Stimulated activated naive B cell treated with anti-CD40 and anti-IgM and Interleukin-4, amounts not matched to agents 10 μg/mL and 1 μg/mL and 100 μg/mL, for 72 hours (primary cell): ENCODE data around the gene PPOX.

ENCODE experiments used
- ATAC-seq, 2 donors: fragments of 150-1000 bp; cut with Tn5 transposase; replicated peaks; 2 replicates each; pipeline ENCODE4 v1.10.0; 2021; ENCODE audit warnings: moderate library complexity in 1 of 2
- DNase-seq: peaks from one replicate; pipeline ENCODE4 v3.0.0; 2021
- H3K27ac Mint-ChIP-seq: one replicate; pipeline ENCODE4 v1.8.0; 2022; ENCODE audit warnings: mild to moderate bottlenecking, mixed read lengths
- H3K27me3 Mint-ChIP-seq, 2 donors: one replicate each; pipeline ENCODE4 v1.8.0; 2022; ENCODE audit warnings: mixed read lengths in 2 of 2
- H3K36me3 Mint-ChIP-seq, 2 donors: one replicate each; pipeline ENCODE4 v1.8.0; 2022; ENCODE audit warnings: mixed read lengths in 2 of 2, mild to moderate bottlenecking in 1 of 2
- H3K4me1 Mint-ChIP-seq, 2 donors: one replicate each; pipeline ENCODE4 v1.8.0; 2022; ENCODE audit warnings: mixed read lengths in 2 of 2, mild to moderate bottlenecking in 1 of 2
- H3K4me3 Mint-ChIP-seq, 2 donors: one replicate each; pipeline ENCODE4 v1.8.0; 2022; ENCODE audit warnings: mild to moderate bottlenecking in 2 of 2, mixed read lengths in 2 of 2, moderate library complexity in 1 of 2
- H3K9me3 Mint-ChIP-seq, 2 donors: one replicate each; pipeline ENCODE4 v1.8.0; 2022; ENCODE audit warnings: mixed read lengths in 2 of 2, mild to moderate bottlenecking in 1 of 2

Gene PPOX

DNA sequence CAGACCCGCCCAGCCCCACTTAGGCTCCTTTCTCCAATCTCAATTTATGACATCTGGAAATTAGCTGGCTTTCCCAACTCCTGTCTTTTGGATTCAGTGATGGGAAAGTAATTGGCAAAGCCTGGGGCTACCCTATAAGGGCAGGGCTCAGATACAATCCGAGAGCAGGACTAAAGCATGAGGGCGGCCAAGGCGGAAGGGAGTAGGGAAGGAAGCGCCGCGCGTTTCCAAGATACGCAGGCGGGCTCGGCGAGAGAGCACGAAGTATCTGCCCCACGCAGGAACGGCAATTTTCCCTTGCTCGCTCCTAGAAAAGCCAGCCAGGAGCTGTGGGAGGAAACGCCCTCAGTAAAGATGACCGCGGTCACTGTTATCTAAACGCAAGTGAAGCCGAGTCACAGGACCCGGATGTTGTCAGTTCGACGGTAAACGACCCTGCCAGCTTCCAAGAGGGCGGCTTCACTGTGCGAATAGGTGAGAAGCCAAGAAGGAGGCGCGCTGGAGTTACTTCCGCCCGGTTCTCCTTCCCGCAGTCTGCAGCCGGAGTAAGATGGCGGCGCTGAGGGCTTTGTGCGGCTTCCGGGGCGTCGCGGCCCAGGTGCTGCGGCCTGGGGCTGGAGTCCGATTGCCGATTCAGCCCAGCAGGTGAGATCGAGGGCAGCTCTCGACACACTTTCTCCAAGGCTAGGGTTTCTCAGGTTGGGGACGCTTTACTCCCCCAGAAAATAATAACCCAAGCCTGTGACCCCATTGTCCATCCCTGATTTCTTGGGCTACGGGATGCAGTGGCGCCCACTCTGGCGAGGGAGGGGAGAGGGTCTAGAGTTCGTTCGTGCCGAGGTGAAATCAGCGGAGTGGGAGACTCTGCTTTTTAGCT is 35.8 kb downstream of the PPOX start, which contains the start of gene NDUFS2:
Gene NDUFS2, plus strand, starts transcription at position 532 of the 877 bp plus-strand sequence. Its CDS starts 19 bp downstream, at position 551.
- Mint-ChIP-seq H3K36me3 (peaks cover 17 to 26% of the 10 kb centered on the region in 2 donors), H3K9me3 (no peaks in the 10 kb centered on the region), H3K27me3 (no peaks in the 10 kb centered on the region), H3K27ac (peak within 1 kb of the TSS; percentile 97), H3K4me3 (peak within 1 kb of the TSS; percentile 92 to 94), H3K4me1 (peaks cover 26 to 35% of the 10 kb centered on the region in 2 donors)
- ATAC-seq (peak; percentile 99 to 100), DNase-seq (peak; percentile 94)

DNA sequence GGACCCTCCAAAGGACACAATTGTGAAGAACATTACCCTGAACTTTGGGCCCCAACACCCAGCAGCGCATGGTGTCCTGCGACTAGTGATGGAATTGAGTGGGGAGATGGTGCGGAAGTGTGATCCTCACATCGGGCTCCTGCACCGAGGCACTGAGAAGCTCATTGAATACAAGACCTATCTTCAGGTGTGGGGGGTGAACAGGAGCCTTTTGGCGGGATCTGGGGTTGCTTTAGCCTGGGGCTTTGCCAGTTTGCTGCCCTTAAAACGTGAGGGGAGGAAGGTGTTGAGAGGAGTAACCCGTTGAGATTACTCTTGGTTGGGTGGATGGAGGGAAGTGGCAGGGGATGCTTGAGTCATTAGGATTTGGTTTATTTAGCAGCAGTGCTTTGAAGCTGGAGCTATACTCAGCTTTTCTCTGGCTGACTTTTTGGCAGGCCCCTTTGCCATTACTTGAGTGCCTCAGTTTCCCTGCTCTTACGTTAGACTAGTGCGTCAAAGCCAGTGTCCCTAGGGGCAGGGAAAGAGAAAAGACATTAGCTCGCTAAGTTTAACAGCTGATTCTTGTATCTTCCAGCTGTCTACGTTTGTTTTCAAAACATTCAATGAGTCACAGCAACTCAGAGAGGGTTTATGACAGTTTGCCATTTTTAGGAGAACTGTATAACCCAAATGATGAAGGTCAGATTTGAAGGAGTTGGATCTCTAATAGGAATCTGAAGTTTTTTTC is 40.4 kb downstream of the PPOX start:
- Mint-ChIP-seq H3K36me3 (peaks cover 43 to 54% of the 10 kb centered on the region in 2 donors), H3K4me1 (peaks cover 24 to 30% of the 10 kb centered on the region in 2 donors), H3K27ac (no peak overlapping the region)

DNA sequence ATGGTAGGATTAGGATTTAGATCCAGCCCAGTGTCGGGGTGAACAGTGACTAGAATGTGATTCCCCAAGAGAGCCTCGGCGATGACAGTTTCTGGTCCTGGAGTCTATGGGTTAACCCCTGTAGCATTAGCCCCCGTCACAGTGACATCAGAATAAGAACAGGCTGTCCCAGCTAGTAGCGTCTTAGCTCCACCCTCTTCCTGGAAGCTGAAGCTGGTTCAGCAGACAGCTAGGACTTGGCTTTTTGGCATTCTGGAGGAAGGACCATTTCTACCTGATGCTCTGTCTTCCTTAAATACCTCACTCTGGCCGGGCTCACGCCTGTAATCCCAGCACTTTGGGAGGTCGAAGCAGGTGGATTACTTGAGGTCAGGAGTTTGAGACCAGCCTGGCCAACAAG is 40.9 kb downstream of the PPOX start:
- H3K9me3 Mint-ChIP-seq, result no peaks in the 10 kb centered on the region
- H3K36me3 Mint-ChIP-seq, result peaks cover 48 to 60% of the 10 kb centered on the region in 2 donors
- H3K4me3 Mint-ChIP-seq, result no peak overlapping the region
- peaks cover 22 to 26% of the 10 kb centered on the region in 2 donors for H3K4me1 Mint-ChIP-seq
- H3K27ac Mint-ChIP-seq, result no peak overlapping the region
- no peak for DNase-seq
- ATAC-seq, result no peak
- H3K27me3 Mint-ChIP-seq, result no peaks in the 10 kb centered on the region

More for the DNA sequence above, 40.4 kb downstream of the PPOX start:
- ATAC-seq (no peak), DNase-seq (no peak)
- no peaks in the 10 kb centered on the region for H3K27me3 Mint-ChIP-seq
- H3K4me3 Mint-ChIP-seq, result no peak overlapping the region
- no peaks in the 10 kb centered on the region for H3K9me3 Mint-ChIP-seq

DNA sequence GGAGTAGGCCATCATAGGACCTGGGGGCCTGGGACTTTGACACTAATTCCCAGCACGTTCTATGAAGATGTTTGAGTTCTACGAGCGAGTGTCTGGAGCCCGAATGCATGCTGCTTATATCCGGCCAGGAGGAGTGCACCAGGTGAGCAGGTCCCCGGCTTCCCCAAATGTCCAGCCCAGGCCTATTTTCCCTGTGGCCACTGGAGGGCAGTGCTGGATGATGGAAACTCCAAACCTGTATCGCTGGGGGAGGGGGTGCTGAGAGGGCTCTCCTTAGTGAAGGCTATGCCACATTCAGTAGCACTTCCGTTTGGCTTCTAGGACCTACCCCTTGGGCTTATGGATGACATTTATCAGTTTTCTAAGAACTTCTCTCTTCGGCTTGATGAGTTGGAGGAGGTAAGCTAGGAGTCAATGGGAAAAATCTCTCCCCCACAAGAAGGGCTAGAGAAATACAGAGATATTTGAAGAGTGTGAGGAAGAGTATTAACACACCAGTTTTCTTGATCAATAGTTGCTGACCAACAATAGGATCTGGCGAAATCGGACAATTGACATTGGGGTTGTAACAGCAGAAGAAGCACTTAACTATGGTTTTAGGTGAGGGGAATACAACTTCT is 43.7 kb downstream of the PPOX start:
- Mint-ChIP-seq H3K27me3 (peaks cover under 1 to 1% of the 10 kb centered on the region in 2 donors), H3K36me3 (peaks cover 63 to 74% of the 10 kb centered on the region in 2 donors), H3K4me3 (no peak overlapping the region), H3K27ac (no peak overlapping the region), H3K4me1 (peaks cover 16 to 25% of the 10 kb centered on the region in 2 donors), H3K9me3 (no peaks in the 10 kb centered on the region)
- peak; percentile 65 for DNase-seq
- ATAC-seq, result peak; percentile 91 to 97

DNA sequence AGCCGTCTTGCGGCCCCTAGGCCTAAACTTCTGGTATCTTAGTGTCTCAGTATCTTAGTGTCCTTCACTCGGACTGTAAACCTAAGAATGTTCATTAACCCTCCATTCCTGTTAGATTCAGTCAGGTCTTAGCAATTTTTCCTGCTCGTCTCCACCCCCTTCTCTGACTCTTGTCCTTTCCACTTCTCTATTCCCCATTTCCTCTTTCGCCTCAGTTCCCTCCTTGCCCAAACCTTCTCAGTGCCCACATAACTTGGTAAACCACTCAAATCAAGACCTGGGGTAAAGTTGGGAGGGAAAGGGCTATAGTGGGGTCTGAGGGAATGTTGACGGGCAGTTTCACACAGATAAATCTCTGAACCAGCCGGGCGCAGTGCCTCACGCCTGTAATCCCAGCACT is 48.1 kb downstream of the PPOX start:
- H3K9me3 Mint-ChIP-seq, result no peaks in the 10 kb centered on the region
- no peak overlapping the region for H3K4me3 Mint-ChIP-seq
- ATAC-seq, result no peak
- H3K36me3 Mint-ChIP-seq, result peaks cover 56 to 58% of the 10 kb centered on the region in 2 donors
- H3K4me1 Mint-ChIP-seq, result peaks cover 33 to 47% of the 10 kb centered on the region in 2 donors
- peaks cover 8 to 16% of the 10 kb centered on the region in 2 donors for H3K27me3 Mint-ChIP-seq
- no peak for DNase-seq
- no peak overlapping the region for H3K27ac Mint-ChIP-seq

DNA sequence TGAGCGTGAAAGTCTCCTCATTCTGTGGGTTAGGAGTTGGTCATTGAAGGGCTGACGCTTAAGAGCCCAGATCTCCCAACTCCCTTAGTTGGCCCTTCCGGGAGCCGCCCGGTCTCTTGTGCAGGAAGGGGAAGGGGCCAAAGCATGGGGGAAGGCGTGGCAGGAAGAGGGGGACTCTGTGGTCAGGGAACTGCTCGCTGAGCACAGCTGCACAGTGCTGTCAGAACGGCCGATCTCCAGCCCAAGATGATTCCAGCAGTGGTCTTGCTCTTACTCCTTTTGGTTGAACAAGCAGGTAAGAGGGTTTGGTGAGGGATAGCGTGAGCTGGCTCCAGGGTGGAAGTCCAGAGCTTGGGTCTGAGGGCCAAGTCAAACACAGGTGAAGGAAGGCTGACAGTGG is 48.9 kb downstream of the PPOX start, which contains the start of gene FCER1G:
Gene FCER1G, plus strand, starts transcription at position 220 of the 400 bp plus-strand sequence. Its CDS starts 27 bp downstream, at position 247.
- H3K4me1 Mint-ChIP-seq, result peaks cover 27 to 40% of the 10 kb centered on the region in 2 donors
- peaks cover 15 to 24% of the 10 kb centered on the region in 2 donors for H3K27me3 Mint-ChIP-seq
- no peak for ATAC-seq
- no peak for DNase-seq
- peak within 1 kb of the TSS; percentile 56 for H3K27ac Mint-ChIP-seq
- no peak within 1 kb of the TSS for H3K4me3 Mint-ChIP-seq
- peaks cover 48 to 51% of the 10 kb centered on the region in 2 donors for H3K36me3 Mint-ChIP-seq
- H3K9me3 Mint-ChIP-seq, result no peaks in the 10 kb centered on the region

DNA sequence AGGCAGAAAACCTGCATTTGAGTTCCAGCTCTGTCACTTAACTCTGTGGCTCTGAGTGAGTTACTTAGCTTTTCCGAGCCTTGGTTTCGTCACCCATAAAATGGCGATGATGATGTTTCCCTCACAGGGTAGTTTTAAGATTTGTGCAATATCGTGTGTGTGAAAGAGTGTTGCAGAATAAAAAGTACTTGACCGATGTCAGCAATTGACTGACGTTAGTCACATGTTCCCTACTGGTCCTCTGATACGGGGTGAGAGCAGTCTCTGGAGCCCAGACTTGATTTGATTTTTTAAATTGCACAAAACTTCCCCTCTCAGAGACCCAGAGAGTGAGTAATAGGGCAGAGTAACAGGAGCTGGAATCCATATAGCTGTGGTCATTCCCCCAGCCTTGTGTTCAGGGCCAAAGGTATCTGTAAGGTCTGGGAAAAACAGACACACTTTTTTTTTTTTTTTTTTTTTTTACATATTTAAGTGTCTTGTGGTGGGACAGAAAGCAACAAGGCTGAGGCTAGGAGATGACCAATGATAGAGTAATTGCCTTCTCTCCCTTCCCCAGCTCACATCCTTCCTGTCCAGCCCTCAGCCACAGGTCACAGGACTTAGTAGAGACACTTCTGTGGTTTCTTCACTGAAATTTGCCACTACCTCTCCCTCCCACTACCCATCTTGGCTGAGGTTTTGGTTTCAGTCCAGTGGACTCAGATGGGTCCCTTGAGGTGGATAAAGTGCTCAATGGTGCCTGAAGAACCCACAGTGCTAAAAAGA is 50.9 kb downstream of the PPOX start:
- peak overlapping the region; percentile 26 for H3K27ac Mint-ChIP-seq
- no peaks in the 10 kb centered on the region for H3K9me3 Mint-ChIP-seq
- H3K4me1 Mint-ChIP-seq, result peaks cover 26 to 40% of the 10 kb centered on the region in 2 donors
- DNase-seq (peak; percentile 54), ATAC-seq (peak; percentile 89 to 93)
- H3K27me3 Mint-ChIP-seq, result peaks cover 25 to 37% of the 10 kb centered on the region in 2 donors
- H3K4me3 Mint-ChIP-seq, result no peak overlapping the region
- H3K36me3 Mint-ChIP-seq, result peaks cover 29 to 31% of the 10 kb centered on the region in 2 donors

DNA sequence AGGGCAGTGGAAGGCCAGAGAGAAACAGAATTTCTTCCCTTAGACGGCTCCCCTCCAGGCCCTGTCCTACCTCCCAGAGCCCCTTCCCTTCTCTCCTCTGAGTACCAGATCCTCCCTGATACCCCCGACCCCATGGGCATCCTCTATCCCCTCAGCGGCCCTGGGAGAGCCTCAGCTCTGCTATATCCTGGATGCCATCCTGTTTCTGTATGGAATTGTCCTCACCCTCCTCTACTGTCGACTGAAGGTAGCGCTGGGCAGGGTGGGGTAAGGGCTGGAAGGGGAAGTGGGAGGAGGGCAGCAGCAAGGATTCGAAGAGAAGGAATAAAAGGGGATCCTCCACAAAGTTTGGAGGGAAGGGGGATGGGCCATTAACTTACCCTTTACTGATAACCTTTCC is 51.6 kb downstream of the PPOX start:
- Mint-ChIP-seq H3K36me3 (peaks cover 24 to 26% of the 10 kb centered on the region in 2 donors), H3K27ac (no peak overlapping the region)

DNA sequence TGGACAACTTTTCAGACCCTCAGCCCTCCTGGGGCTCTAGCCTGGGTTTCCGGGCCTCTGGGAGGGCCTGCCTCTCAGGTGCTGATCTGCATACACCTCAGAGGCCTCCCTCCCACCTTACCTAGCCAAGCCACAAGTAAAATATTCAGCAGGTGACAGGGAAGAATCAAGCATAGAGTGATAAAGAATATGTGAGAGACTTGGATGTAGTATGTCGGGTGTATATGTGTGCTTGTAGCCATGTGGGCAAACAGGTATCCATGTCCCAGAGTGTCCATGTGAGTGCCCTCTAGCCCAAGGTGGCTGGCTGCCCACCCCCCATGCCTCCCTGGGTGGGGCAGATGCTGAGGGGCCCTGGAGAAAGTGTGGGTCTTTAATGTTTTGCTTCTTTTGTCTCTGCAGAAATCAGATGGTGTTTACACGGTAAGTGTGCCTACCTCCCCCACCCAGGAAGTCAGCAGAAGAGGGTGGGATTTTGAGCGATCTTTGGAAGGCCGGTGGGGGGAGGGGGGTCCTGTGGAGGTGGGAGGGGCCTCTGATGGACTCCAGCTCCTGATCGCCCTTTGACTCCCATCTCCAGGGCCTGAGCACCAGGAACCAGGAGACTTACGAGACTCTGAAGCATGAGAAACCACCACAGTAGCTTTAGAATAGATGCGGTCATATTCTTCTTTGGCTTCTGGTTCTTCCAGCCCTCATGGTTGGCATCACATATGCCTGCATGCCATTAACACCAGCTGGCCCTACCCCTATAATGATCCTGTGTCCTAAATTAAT is 52.3 kb downstream of the PPOX start:
- Mint-ChIP-seq H3K4me3 (no peak overlapping the region), H3K27me3 (peaks cover 38 to 51% of the 10 kb centered on the region in 2 donors), H3K9me3 (no peaks in the 10 kb centered on the region), H3K27ac (peak overlapping the region; percentile 52), H3K36me3 (peaks cover 18 to 19% of the 10 kb centered on the region in 2 donors), H3K4me1 (peaks cover 26 to 40% of the 10 kb centered on the region in 2 donors)
- no peak for DNase-seq
- no peak for ATAC-seq

More for the DNA sequence above, 51.6 kb downstream of the PPOX start:
- H3K27me3 Mint-ChIP-seq, result peaks cover 32 to 44% of the 10 kb centered on the region in 2 donors
- no peak for DNase-seq
- no peak overlapping the region for H3K4me3 Mint-ChIP-seq
- ATAC-seq, result no peak
- no peaks in the 10 kb centered on the region for H3K9me3 Mint-ChIP-seq
- peaks cover 26 to 40% of the 10 kb centered on the region in 2 donors for H3K4me1 Mint-ChIP-seq

DNA sequence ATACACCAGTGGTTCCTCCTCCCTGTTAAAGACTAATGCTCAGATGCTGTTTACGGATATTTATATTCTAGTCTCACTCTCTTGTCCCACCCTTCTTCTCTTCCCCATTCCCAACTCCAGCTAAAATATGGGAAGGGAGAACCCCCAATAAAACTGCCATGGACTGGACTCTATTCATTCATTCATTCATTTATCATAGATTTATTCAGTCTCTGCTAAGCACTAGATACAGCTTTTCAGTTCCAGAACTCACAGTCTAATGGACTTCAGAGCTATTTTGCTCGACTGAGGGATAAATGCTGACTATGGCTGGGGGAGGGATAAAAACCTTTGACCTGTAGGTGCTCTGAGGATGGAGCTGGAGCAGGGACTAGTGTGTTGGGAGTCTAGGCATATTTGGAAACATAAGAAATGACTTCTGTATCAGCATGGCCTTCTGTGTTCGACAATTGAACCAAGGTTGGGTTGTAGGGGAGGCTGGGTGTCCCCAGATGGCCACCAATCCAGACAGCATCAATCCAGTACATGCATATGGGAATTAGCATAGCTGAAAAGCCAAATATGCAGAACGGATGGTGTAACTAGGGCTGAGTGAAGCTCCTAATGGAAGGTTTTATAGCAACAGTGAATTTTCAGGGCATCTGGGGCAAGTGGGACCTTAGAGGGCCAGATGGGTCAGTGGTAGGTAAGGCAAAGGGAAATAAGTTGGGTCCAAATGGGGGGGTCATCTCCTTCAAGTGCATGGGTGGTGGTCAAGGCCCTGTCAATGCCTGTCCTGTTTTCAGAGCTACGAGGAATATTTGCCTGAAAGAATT is 53.1 kb downstream of the PPOX start:
- no peak for DNase-seq
- Mint-ChIP-seq H3K27ac (no peak overlapping the region), H3K36me3 (peaks cover 10 to 11% of the 10 kb centered on the region in 2 donors), H3K4me3 (no peak overlapping the region), H3K9me3 (no peaks in the 10 kb centered on the region), H3K4me1 (peaks cover 26 to 38% of the 10 kb centered on the region in 2 donors), H3K27me3 (peaks cover 45 to 57% of the 10 kb centered on the region in 2 donors)
- ATAC-seq, result no peak

DNA sequence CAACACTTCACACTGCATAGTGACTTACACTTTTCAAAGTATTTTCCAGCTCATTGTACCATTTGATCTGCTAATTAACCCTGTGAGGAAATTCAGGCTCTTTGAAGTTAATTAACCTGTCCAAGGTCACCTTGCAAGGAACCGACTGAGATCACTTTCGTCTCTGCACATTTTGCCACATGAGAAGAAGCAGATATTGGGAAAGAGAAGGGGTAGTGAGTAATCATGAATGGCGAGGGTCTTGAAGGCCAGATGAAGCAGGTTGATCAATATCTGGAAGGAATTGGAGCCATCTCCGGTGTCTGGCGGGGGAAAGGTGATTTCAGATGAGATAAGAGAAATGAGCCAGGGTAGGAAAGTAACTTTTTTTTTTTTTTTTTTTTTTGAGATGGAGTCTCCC is 53.8 kb downstream of the PPOX start:
- H3K36me3 Mint-ChIP-seq, result peaks cover 3 to 4% of the 10 kb centered on the region in 2 donors
- no peaks in the 10 kb centered on the region for H3K9me3 Mint-ChIP-seq
- H3K27ac Mint-ChIP-seq, result no peak overlapping the region
- H3K4me3 Mint-ChIP-seq, result no peak overlapping the region
- ATAC-seq, result no peak
- H3K4me1 Mint-ChIP-seq, result peaks cover 25 to 31% of the 10 kb centered on the region in 2 donors
- peaks cover 43 to 55% of the 10 kb centered on the region in 2 donors for H3K27me3 Mint-ChIP-seq
- no peak for DNase-seq
